ENCODE measurements around the gene HEMK1.

Gene HEMK1

DNA sequence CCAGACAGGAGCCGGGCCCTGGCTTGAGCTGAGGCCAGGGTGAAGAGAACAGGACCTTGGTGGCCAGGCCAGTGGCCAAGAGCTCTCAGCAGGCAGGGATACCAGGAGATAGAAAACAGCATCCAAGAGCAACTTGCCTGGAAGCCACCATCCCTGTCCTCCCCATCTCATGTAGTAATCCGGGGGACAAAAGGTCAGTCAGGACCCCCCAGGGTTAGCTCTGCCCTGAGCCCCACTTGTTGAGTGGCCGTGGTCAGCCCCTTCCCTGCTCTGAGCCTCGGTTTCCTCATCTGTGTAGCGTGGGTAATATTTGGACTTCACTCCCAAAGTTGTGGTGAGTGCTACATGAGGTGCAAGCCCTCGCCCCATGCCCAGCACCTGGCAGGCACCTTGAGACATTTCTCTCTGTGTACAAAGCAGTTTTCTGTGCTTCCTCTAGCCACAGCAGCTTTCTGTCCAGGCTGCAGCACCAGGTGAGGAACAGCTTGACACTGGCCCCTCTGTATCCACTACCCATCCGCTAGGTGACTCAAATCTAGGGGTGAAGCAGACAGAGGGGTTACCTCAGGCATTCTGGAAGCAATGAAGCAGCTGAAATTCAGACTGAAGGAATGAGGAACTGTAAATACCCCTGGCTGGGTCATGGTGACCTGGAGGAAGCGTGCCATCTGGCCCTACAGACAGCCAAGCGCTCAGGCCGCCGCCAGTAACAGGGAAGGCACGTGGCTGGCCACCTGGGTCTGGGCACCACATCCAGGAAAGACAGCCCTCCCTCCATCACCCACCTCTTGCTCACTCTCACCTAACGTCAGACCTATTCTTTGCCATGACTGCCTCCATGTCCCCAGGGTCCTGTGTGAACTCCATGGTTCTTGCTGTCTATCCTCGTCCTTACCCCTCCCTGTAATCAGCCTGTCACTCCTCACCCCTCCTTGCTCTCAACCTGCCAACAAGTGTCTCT lies 35.6 kb downstream of the HEMK1 start:
- H3K4me3 ChIP-seq (ENCODE audit: low read length) = no peak overlapping the region
- TF ChIP-seq, protein P1, sequence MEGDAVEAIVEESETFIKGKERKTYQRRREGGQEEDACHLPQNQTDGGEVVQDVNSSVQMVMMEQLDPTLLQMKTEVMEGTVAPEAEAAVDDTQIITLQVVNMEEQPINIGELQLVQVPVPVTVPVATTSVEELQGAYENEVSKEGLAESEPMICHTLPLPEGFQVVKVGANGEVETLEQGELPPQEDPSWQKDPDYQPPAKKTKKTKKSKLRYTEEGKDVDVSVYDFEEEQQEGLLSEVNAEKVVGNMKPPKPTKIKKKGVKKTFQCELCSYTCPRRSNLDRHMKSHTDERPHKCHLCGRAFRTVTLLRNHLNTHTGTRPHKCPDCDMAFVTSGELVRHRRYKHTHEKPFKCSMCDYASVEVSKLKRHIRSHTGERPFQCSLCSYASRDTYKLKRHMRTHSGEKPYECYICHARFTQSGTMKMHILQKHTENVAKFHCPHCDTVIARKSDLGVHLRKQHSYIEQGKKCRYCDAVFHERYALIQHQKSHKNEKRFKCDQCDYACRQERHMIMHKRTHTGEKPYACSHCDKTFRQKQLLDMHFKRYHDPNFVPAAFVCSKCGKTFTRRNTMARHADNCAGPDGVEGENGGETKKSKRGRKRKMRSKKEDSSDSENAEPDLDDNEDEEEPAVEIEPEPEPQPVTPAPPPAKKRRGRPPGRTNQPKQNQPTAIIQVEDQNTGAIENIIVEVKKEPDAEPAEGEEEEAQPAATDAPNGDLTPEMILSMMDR (IDR thresholded peaks at IDR 0.05; ENCODE audit: insufficient read depth, low read depth, low read length, missing control alignments) = no peak
- no peak for DNase-seq (ENCODE audit: low read depth)

DNA sequence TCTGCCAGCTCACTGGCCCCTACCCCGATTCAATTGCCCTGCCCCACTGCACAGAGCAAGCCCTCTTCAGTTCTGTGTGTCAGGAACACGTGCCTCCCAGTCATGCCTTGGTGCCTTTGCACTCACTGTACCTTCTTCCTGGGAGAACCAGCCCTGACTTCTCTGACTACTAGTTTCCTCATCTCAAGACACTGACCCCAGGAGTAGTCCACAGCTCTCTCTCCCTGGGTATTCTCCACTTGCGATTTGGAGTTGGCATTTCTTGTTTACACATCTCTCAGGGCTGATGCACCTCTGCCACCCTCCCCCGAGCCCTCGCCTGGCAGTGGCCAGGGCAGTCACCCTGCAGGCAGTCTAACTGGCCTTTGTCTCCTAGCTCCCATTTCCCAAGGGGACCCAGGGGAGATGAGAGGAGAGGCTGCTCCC lies 36.6 kb downstream of the HEMK1 start:
- DNase-seq (ENCODE audit: low read depth) = peak; percentile 53
- TF ChIP-seq, protein P1 (IDR thresholded peaks at IDR 0.05; ENCODE audit: insufficient read depth, low read depth, low read length, missing control alignments) = no peak

GRCh38 chr3:50606596-50606995 lies 37.3 kb downstream of the HEMK1 start:
- DNase-seq (ENCODE audit: low read depth) = no peak
- TF ChIP-seq, protein P1 (IDR thresholded peaks at IDR 0.05; ENCODE audit: insufficient read depth, low read depth, low read length, missing control alignments) = no peak
- H3K4me3 ChIP-seq (ENCODE audit: low read length) = no peak overlapping the region

More for the DNA sequence above, 36.6 kb downstream of the HEMK1 start:
- H3K4me3 ChIP-seq (ENCODE audit: low read length) = no peak overlapping the region

DNA sequence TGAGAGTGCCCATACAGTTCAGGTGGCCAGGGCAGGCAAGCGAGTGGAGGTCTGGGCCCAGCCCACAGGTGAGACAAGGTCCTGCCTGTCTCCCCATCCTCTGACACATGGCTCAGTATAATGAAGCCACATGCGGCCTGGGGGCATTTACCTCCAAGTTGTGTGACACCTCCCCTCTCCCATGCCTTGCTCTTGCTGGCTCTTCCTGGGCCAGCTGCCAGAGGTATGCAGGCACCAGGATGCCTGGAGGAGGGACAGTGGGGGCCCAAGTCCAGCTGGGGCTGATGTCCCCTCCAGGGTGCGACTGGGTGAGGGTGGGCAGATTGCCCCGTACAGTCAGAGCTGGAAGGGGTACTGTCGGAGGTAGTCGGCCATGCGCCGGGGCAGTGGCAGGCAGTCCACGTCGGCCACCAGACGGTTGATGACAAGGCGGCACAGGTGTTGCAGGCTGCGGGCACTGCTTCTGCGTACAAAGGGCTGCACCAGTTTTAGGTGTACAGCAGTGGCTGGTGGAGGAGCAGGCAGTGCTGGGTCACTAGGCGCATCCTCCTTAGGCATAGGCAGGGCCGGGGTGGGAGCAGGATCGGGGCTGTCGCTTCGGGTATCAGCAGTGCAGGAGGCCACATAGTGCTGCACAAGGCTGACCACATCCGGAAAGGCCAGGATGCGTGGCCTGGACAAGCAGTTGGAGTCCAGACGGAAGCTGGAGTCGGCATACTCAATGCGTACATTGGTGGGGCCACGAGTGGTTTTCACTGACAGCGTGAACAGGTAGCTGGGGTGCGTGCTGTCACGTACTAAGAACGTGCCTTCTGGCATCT lies 38.2 kb downstream of the HEMK1 start:
- TF ChIP-seq, protein P1 (IDR thresholded peaks at IDR 0.05; ENCODE audit: insufficient read depth, low read depth, low read length, missing control alignments) = no peak
- H3K4me3 ChIP-seq (ENCODE audit: low read length) = no peak overlapping the region
- DNase-seq (ENCODE audit: low read depth) = no peak

DNA sequence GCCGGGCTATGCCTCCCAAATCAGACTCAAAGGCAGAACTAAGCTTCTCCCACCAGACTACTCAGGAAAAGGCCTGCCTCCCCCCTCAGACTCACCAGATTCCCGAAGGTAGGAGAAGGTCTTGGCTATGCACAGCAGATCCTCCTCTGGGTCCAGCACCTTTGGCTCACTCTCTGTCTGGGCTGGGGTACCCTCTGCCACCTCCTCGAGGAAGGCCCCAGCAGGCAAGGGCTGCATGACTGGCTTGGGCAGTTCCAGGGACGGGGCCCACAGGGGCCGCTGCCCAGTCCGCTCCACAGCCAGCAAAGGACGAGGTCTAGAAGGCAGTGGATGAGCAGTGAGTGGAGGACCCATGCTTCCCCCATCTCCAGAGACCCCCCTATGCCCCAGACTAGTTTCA lies 39.0 kb downstream of the HEMK1 start:
- no peak overlapping the region for H3K4me3 ChIP-seq (ENCODE audit: low read length)
- TF ChIP-seq, protein P1 (IDR thresholded peaks at IDR 0.05; ENCODE audit: insufficient read depth, low read depth, low read length, missing control alignments) = no peak
- DNase-seq (ENCODE audit: low read depth) = no peak

GRCh38 chr3:50609071-50609762 lies 39.9 kb downstream of the HEMK1 start:
- TF ChIP-seq, protein P1 (IDR thresholded peaks at IDR 0.05; ENCODE audit: insufficient read depth, low read depth, low read length, missing control alignments) = no peak
- no peak for DNase-seq (ENCODE audit: low read depth)
- no peak overlapping the region for H3K4me3 ChIP-seq (ENCODE audit: low read length)

Data from epithelial cell of esophagus (primary cell).